KOPT-K1 (cell line): ENCODE results near the gene TRIM56.
"Not testable (repeated sequence)": the region's sequence is repeated elsewhere in the genome, so short reads cannot be mapped to it uniquely, and the experiment has no call there.

Source experiments
- H3K27ac ChIP-seq: fragments of 200-600 bp; sonication (generic); 2 replicates; pipeline ENCODE4 v1.5.1; 2016; ENCODE audit warnings: antibody characterized with exemption, mild to moderate bottlenecking, low read depth, low read length; ENCODE audit not compliant: poor library complexity, severe bottlenecking
- H3K36me3 ChIP-seq: fragments of 200-600 bp; sonication (generic); 2 replicates; pipeline ENCODE4 v1.5.1; 2017; ENCODE audit warnings: antibody characterized with exemption, mild to moderate bottlenecking, low read length, moderate library complexity; ENCODE audit not compliant: insufficient read depth
- H3K9me3 ChIP-seq: fragments of 200-600 bp; sonication (generic); 2 replicates; pipeline ENCODE4 v1.5.1; 2017; ENCODE audit warnings: antibody characterized with exemption, low read length, mild to moderate bottlenecking; ENCODE audit not compliant: insufficient read depth, poor library complexity, severe bottlenecking

Gene TRIM56

DNA sequence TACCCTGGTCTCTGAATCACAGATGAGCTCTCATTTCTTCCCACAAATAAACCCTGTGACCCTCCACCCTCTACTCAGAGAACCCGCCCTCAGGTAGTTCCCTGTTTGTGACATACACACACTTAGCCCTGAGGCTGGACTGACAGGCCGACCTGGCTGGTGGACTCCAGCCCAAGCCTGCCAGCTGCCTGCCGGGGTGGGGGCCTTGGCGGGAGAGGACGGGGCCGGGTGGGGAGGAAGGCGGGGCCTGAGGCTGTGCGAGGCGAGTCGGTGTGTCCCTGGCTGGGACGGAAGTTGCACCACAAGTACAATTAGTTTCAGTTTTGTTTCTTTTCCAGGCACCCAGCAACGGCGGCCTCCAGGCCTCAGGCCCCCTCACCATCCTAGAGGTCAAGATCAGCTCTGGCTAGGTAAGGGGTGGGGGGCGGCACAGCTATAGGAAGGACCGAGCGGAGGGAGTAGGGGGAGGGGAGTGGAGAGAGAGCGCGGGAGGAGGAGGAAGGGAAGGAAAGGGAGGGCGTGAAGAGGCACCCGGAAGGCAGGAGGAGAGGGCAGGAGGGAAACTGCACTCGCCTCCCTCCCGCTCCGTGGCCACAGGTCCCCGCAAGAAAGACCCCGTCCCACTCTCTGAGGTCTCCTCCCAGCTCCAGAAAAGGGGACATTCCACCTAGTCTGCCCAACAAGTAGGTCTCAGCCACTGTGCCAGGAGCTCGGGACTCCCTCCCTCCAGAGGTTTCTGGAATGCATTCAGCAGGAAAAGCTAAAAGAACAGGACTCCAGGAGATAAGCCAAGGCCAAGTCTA, at the start of gene TRIM56:
Gene TRIM56, plus strand, starts transcription at position 320 of the 803 bp plus-strand sequence. CDS start 1,832 bp downstream, outside the sequence.
- H3K36me3 ChIP-seq = peaks cover 38% of the 10 kb centered on the region
- no peaks in the 10 kb centered on the region for H3K9me3 ChIP-seq
- peak within 1 kb of the TSS; percentile 94 for H3K27ac ChIP-seq

GRCh38 chr7:101035941-101036340, 49.3 kb upstream of the TRIM56 start:
- Histone ChIP-seq H3K27ac (no peak overlapping the region), H3K9me3 (no peaks in the 10 kb centered on the region), H3K36me3 (no peaks in the 10 kb centered on the region)

DNA sequence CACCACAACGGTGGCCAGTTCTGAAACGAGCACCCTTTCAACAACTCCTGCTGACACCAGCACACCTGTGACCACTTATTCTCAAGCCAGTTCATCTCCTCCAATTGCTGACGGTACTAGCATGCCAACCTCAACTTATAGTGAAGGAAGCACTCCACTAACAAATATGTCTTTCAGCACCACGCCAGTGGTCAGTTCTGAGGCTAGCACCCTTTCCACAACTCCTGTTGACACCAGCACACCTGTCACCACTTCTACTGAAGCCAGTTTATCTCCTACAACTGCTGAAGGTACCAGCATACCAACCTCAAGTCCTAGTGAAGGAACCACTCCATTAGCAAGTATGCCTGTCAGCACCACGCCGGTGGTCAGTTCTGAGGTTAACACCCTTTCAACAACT, 44.0 kb upstream of the TRIM56 start:
- not testable (repeated sequence) for H3K27ac ChIP-seq, H3K36me3 ChIP-seq
- H3K9me3 ChIP-seq = peaks cover 22% of the 10 kb centered on the region

GRCh38 chr7:101058355-101058754, 26.9 kb upstream of the TRIM56 start:
- H3K36me3 ChIP-seq = no peaks in the 10 kb centered on the region
- H3K27ac ChIP-seq = no peak overlapping the region
- H3K9me3 ChIP-seq = no peaks in the 10 kb centered on the region

- Histone ChIP-seq H3K36me3 (no peaks in the 10 kb centered on the region), H3K27ac (no peak overlapping the region), H3K9me3 (no peaks in the 10 kb centered on the region)
Observed at GRCh38 chr7:101059620-101059942, 25.7 kb upstream of the TRIM56 start.

DNA sequence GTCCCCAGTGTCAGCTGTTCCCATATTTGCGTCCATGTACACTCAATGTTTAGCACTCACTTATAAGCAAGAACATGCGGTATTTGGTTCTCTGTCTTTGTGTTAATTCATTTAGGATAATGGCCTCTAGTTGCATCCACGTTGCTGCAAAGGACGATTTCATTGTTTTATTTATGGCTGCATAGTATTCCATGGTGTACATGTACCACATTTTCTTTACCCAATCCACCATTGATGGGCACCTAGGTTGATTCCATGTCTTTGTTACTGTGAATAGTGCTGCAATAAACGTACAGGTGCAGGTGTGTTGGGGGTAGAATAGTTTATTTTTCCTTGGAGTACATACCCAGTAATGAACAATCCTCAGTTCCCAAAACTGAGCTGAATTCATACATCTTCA, 24.3 kb upstream of the TRIM56 start:
- no peaks in the 10 kb centered on the region for H3K36me3 ChIP-seq
- no peak overlapping the region for H3K27ac ChIP-seq
- H3K9me3 ChIP-seq = no peaks in the 10 kb centered on the region

DNA sequence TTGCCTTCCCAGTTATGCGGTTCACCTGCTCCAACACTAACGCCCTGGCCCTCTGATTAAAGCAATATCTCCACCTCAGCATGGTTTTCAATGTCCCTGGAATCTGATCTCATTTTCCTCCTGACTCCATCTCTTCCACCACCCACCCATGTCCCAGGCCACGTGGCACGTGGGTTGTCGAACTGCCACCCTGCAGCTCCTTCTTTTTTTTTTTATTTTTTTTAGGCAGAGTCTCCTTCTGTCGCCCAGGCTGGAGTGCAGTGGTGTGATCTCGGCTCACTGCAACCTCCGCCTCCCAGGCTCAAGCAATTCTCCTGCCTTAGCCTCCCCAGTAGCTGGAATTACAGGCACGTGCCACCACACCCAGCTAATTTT, 21.1 kb upstream of the TRIM56 start:
- not testable (repeated sequence) for H3K36me3 ChIP-seq, H3K27ac ChIP-seq

DNA sequence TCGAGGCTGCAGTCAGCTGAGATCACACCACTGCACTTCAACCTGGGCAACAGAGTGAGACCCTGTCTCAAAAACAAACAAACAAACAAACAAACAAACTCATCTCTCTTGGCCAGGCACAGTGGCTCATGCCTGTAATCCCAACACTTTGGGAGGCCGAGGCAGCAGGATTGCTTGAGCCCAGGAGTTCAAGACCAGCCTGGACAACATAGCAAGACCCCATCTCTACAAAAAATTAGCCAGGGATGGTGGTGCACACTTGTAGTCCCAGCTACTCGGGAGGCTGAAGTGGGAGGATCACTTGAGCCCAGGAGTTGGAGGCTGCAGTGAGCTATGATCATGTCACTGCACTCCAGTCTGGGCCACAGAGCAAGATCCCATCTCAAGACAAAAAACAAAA, 20.1 kb upstream of the TRIM56 start:
- not testable (repeated sequence) for H3K27ac ChIP-seq, H3K9me3 ChIP-seq, H3K36me3 ChIP-seq

More for the DNA sequence above, 21.1 kb upstream of the TRIM56 start:
- not testable (repeated sequence) for H3K9me3 ChIP-seq

- no peaks in the 10 kb centered on the region for H3K9me3 ChIP-seq
- no peaks in the 10 kb centered on the region for H3K36me3 ChIP-seq
- no peak overlapping the region for H3K27ac ChIP-seq
Observed at GRCh38 chr7:101066141-101066832, 19.0 kb upstream of the TRIM56 start.

DNA sequence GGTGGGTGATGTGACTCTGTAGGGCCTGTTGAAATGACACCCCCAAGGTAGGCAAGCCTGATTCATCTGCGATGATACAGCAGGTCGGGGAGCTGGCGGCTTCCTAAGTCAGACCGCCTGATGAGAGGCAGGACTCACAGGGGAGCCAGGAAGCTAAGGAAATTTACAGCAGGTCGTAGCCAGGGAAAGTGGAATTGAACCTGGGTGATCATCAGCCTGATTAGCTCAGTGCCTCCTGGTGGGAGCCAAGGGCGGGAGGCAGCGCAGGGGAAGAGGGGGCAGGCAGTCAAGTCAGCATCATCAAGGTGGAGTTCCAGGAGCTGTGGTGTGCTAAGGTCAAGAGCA, 18.5 kb upstream of the TRIM56 start:
- Histone ChIP-seq H3K36me3 (no peaks in the 10 kb centered on the region), H3K9me3 (no peaks in the 10 kb centered on the region), H3K27ac (no peak overlapping the region)

DNA sequence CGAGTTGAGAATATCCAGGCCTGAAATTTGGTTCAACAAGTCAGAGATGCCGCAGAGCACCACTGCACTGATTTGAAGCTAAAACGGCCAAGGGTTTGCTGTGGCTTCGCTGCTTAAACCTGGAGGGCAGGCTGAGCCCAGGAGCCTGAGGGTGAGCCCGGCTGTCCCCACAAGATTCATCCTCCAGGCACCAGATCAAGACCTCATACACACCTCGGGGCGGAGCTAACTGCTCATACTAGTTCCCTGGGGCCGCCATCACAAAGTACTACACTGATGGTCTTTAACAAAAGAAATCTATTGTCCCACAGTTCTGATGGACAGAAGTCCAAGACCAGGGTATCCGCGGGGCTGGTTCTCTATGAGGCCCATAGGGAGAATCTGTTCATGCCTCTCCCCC, 16.9 kb upstream of the TRIM56 start:
- no peak overlapping the region for H3K27ac ChIP-seq
- no peaks in the 10 kb centered on the region for H3K36me3 ChIP-seq
- H3K9me3 ChIP-seq = no peaks in the 10 kb centered on the region

GRCh38 chr7:101071362-101072104, 13.7 kb upstream of the TRIM56 start:
- not testable (repeated sequence) for H3K36me3 ChIP-seq, H3K9me3 ChIP-seq, H3K27ac ChIP-seq

GRCh38 chr7:101075646-101076045, 9.6 kb upstream of the TRIM56 start:
- no peaks in the 10 kb centered on the region for H3K36me3 ChIP-seq
- H3K9me3 ChIP-seq = no peaks in the 10 kb centered on the region
- no peak overlapping the region for H3K27ac ChIP-seq

DNA sequence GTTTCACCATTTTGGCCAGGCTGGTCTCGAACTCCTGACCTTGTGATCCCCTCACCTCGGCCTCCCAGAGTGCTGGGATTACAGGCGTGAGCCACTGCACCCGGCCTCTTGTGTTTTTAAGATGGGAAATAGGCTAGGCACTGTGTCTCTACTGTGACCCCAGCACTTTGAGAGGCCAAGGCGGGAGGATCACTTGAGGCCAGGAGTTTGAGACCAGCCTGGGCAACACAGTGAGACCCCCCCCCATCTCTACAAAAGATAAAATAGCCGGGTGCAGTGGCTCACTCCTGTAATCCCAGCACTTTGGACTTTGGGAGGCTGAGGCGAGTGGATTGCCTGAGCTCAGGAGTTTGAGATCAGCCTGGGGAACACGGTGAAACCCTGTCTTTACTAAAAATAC, 9.1 kb upstream of the TRIM56 start:
- H3K9me3 ChIP-seq, H3K27ac ChIP-seq, H3K36me3 ChIP-seq: not testable (repeated sequence)

GRCh38 chr7:101077303-101078086, 7.8 kb upstream of the TRIM56 start:
- H3K27ac ChIP-seq = no peak overlapping the region
- H3K9me3 ChIP-seq = no peaks in the 10 kb centered on the region
- H3K36me3 ChIP-seq = no peaks in the 10 kb centered on the region
